Measurements from ENCODE around the gene PPFIA2. TPM values are rescaled to one million over a fixed set of nuclear protein-coding genes. Genes with fewer than 3 reads are reported as not detected.

The PPFIA2 gene
- total RNA-seq, 4 donors from 2014 or later: 2.0 to 6.6 (median 3.2) TPM; not detected in 1

- no peaks in the 10 kb centered on the region for H3K9me3 ChIP-seq
- H3K4me1 ChIP-seq: no peaks in the 10 kb centered on the region
- H3K27me3 ChIP-seq: no peaks in the 10 kb centered on the region
- no peaks in the 10 kb centered on the region for H3K36me3 ChIP-seq
- no peak overlapping the region for H3K4me3 ChIP-seq
- TF ChIP-seq CTCF (IDR thresholded peaks at IDR 0.05) (no peak), POLR2A (IDR thresholded peaks at IDR 0.05) (no peak)
- DNase-seq: no peak
- H3K27ac ChIP-seq: no peak overlapping the region
Measured at GRCh38 chr12:81499809-81500208, 259.3 kb downstream of the PPFIA2 start.

- H3K4me1 ChIP-seq: no peaks in the 10 kb centered on the region
- H3K36me3 ChIP-seq: no peaks in the 10 kb centered on the region
- H3K4me3 ChIP-seq: no peak overlapping the region
- TF ChIP-seq CTCF (IDR thresholded peaks at IDR 0.05): no peak
- TF ChIP-seq POLR2A (IDR thresholded peaks at IDR 0.05): no peak
- DNase-seq: no peak
- H3K27ac ChIP-seq: no peak overlapping the region
- no peaks in the 10 kb centered on the region for H3K27me3 ChIP-seq
- no peaks in the 10 kb centered on the region for H3K9me3 ChIP-seq
Measured at GRCh38 chr12:81492131-81492720, 266.9 kb downstream of the PPFIA2 start.

GRCh38 chr12:81472934-81473333 is 286.2 kb downstream of the PPFIA2 start:
- no peak overlapping the region for H3K4me3 ChIP-seq
- H3K27me3 ChIP-seq: no peaks in the 10 kb centered on the region
- H3K27ac ChIP-seq: no peak overlapping the region
- DNase-seq: no peak
- H3K36me3 ChIP-seq: no peaks in the 10 kb centered on the region
- no peaks in the 10 kb centered on the region for H3K9me3 ChIP-seq
- TF ChIP-seq POLR2A (IDR thresholded peaks at IDR 0.05) (no peak), CTCF (IDR thresholded peaks at IDR 0.05) (no peak)
- H3K4me1 ChIP-seq: no peaks in the 10 kb centered on the region

GRCh38 chr12:81470923-81471322 is 288.2 kb downstream of the PPFIA2 start:
- Histone ChIP-seq H3K9me3 (no peaks in the 10 kb centered on the region), H3K4me3 (no peak overlapping the region), H3K36me3 (no peaks in the 10 kb centered on the region), H3K4me1 (no peaks in the 10 kb centered on the region), H3K27ac (no peak overlapping the region), H3K27me3 (no peaks in the 10 kb centered on the region)
- TF ChIP-seq CTCF (IDR thresholded peaks at IDR 0.05) (no peak), POLR2A (IDR thresholded peaks at IDR 0.05) (no peak)
- DNase-seq: no peak

- Histone ChIP-seq H3K4me3 (no peak overlapping the region), H3K4me1 (no peaks in the 10 kb centered on the region), H3K9me3 (no peaks in the 10 kb centered on the region), H3K27me3 (no peaks in the 10 kb centered on the region), H3K27ac (no peak overlapping the region), H3K36me3 (no peaks in the 10 kb centered on the region)
- DNase-seq: no peak
- TF ChIP-seq CTCF (IDR thresholded peaks at IDR 0.05): no peak
- TF ChIP-seq POLR2A (IDR thresholded peaks at IDR 0.05): no peak
Measured at GRCh38 chr12:81468206-81468605, 290.9 kb downstream of the PPFIA2 start.

GRCh38 chr12:81465876-81466275 is 293.3 kb downstream of the PPFIA2 start:
- Histone ChIP-seq H3K27me3 (no peaks in the 10 kb centered on the region), H3K4me3 (no peak overlapping the region), H3K4me1 (no peaks in the 10 kb centered on the region), H3K9me3 (no peaks in the 10 kb centered on the region), H3K36me3 (no peaks in the 10 kb centered on the region), H3K27ac (no peak overlapping the region)
- DNase-seq: no peak
- TF ChIP-seq CTCF (IDR thresholded peaks at IDR 0.05) (no peak), POLR2A (IDR thresholded peaks at IDR 0.05) (no peak)

Measured in Peyer's patch (tissue), 4 donors.